ENCODE results near the gene RAB40C. TPM values are rescaled to one million over a fixed set of nuclear protein-coding genes. Genes with fewer than 3 reads are reported as not detected.

RAB40C gene
- total RNA-seq, 6 experiments from 2014 or later: 10.0 to 14.1 (median 12.0) TPM

DNA sequence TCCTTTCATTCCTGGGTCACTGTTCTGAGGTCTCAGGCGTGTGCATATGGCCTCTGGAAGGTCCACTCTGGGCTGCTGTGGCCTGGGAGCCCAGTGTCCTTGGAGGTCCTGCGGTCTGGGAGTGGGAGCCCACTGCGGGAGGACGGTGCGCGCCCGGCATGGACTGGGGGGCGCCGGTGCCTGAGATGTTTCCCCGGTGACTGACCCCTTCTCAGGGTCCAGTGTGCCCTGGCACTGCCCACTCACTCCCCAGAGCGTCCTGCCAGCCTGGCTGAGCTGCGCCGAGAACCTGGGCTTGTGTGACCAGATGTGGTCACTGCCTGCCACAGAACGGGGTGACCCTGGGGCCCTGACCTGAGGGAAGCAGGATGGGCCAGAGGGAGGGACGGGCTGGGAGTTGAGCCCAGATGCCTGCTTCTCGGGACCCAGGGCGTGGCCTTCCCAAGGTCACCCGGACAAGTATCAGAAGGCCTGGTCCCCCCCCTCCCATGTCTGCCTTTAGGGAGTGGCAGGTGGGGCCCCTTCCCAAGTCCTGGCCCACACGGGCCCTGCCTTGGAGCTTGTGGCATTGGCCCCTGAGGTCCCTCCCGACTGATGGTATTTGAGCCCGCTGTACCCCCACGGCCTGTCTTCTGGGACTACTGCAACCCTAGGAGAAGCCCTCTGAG lies 84.5 kb downstream of the RAB40C start:
- Histone ChIP-seq H3K9me3 (no peaks in the 10 kb centered on the region), H3K27ac (no peak overlapping the region), H3K4me3 (no peak overlapping the region), H3K27me3 (no peaks in the 10 kb centered on the region), H3K4me1 (peaks cover 0 to 7% (median 0%) of the 10 kb centered on the region in 4 donors), H3K36me3 (peaks cover 0 to 43% (median 15%) of the 10 kb centered on the region in 4 donors)
- DNase-seq (no peak), ATAC-seq (no peak)
- intact Hi-C loops (cut with DNase I): no loop called here
- WGBS (ENCODE audit: insufficient coverage, low coverage, low lambda C conversion rate, missing lambda C conversion rate): 20% methylated on average over 1 of the region's 22 CpGs
- no peak for TF ChIP-seq POLR2A (IDR thresholded peaks at IDR 0.05)
- TF ChIP-seq, protein P1, sequence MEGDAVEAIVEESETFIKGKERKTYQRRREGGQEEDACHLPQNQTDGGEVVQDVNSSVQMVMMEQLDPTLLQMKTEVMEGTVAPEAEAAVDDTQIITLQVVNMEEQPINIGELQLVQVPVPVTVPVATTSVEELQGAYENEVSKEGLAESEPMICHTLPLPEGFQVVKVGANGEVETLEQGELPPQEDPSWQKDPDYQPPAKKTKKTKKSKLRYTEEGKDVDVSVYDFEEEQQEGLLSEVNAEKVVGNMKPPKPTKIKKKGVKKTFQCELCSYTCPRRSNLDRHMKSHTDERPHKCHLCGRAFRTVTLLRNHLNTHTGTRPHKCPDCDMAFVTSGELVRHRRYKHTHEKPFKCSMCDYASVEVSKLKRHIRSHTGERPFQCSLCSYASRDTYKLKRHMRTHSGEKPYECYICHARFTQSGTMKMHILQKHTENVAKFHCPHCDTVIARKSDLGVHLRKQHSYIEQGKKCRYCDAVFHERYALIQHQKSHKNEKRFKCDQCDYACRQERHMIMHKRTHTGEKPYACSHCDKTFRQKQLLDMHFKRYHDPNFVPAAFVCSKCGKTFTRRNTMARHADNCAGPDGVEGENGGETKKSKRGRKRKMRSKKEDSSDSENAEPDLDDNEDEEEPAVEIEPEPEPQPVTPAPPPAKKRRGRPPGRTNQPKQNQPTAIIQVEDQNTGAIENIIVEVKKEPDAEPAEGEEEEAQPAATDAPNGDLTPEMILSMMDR (IDR thresholded peaks at IDR 0.05): no peak

DNA sequence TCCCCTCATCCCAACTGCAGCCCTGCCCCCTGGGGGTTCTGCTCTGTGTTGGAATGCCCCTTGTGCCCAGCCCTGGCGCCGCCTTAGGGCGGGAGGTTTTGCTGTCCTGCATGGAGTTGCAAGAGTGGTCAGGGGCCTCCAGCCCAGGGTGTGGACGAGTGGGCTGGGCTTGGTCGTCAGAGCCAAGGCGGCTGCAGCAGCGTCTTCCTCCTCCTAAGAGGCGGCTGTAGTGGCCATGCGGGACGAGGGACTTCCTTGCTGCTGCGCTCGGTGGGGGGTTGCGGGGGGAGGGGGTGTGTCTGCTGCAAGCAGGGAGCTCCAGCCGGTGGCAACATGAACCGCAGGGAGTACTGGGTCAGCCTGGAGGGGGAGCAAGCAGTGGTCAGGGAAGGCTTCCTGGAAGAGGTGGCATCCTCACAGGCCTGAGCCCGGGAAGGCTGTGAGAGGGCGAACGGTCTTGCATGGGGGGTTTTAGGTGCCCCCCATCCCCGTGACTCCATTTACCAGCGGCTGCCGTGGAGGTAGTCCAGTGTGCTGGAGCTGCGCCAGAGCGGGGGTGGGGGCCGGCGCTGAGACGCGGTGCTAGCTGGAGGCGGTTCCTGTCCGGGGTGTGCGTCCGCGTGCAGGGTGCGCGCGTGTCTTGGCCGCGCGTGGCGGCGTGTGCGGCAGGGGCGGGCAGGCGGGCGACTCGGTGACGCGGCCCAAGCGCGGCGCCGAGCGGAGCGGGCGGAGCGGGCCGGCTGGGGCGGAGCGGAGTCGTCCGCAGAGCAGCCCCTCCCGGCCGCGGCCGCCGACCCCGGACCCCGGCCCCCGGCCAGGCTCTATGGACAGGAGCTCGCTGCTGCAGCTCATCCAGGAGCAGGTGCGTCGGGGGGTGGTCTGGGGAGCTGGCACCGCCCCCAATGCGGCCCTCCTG lies 85.4 kb downstream of the RAB40C start, which contains the start of gene RHBDL1:
Gene RHBDL1 (plus strand): TSS at position 704 of the 916 bp plus-strand sequence. CDS start 120 bp downstream, at position 824.
- Histone ChIP-seq H3K9me3 (no peaks in the 10 kb centered on the region), H3K4me3 (peak within 1 kb of the TSS in 2 of 3 donors; percentile 18 to 38), H3K4me1 (peaks cover 0 to 5% (median 0%) of the 10 kb centered on the region in 4 donors), H3K27me3 (no peaks in the 10 kb centered on the region), H3K27ac (no peak within 1 kb of the TSS), H3K36me3 (peaks cover 0 to 35% (median 13%) of the 10 kb centered on the region in 4 donors)
- no peak for ATAC-seq
- intact Hi-C loops (cut with DNase I): no loop called here
- WGBS (ENCODE audit: insufficient coverage, low coverage, low lambda C conversion rate, missing lambda C conversion rate): 8% methylated on average over 2 of the region's 73 CpGs
- DNase-seq: no peak
- TF ChIP-seq, protein P1 (IDR thresholded peaks at IDR 0.05): no peak
- TF ChIP-seq POLR2A (IDR thresholded peaks at IDR 0.05): no peak

DNA sequence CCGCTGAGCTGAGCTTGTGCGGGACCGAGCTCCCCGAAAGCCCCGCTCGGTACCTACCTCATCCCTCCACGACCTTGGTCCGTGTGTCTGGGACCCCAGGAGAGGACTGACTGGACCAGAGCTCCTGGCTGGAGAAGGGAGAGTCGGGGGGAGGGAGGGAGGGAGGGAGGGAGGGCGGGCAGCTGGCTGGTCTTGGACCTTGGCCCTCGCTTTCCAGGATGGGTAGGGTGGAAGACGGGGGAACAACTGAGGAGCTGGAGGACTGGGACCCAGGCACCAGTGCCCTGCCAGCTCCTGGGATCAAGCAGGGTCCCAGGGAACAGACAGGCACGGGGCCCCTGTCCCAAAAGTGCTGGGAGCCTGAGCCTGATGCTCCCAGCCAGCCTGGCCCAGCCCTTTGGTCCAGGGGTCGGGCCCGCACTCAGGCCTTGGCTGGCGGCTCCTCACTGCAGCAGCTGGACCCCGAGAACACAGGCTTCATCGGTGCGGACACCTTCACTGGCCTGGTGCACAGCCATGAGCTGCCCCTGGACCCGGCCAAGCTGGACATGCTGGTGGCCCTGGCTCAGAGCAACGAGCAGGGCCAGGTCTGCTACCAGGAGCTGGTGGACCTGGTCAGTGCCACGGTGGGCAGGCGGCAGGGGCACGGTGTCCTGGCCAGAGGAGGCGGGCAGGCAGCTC lies 86.2 kb downstream of the RAB40C start:
- ATAC-seq: no peak
- intact Hi-C loops (cut with DNase I): no loop called here
- H3K27ac ChIP-seq: no peak overlapping the region

DNA sequence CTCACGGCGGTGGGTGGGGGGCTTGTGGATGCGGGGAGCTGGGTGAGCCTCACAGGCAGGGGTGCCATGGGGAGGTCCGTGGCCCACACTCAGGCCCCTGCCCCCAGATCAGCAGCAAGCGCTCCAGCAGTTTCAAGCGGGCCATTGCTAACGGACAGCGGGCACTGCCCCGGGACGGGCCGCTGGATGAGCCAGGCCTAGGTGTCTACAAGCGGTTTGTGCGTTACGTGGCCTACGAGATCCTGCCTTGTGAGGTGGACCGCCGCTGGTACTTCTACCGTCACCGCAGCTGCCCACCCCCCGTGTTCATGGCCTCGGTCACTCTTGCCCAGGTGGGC lies 86.7 kb downstream of the RAB40C start:
- TF ChIP-seq POLR2A (IDR thresholded peaks at IDR 0.05): no peak
- TF ChIP-seq, protein P1 (IDR thresholded peaks at IDR 0.05): no peak
- H3K4me1 ChIP-seq: peaks cover 0 to 13% (median 5%) of the 10 kb centered on the region in 4 donors
- DNase-seq (no peak), ATAC-seq (no peak)
- no peak overlapping the region for H3K4me3 ChIP-seq
- intact Hi-C loops (cut with DNase I): no loop called here
- peaks cover 0 to 22% (median 8%) of the 10 kb centered on the region in 4 donors for H3K36me3 ChIP-seq
- no CpG with 5 or more reads among the region's 21 CpGs for WGBS (ENCODE audit: insufficient coverage, low coverage, low lambda C conversion rate, missing lambda C conversion rate)
- H3K27me3 ChIP-seq: no peaks in the 10 kb centered on the region
- H3K27ac ChIP-seq: no peak overlapping the region
- no peaks in the 10 kb centered on the region for H3K9me3 ChIP-seq

More for the DNA sequence above, 86.2 kb downstream of the RAB40C start:
- Histone ChIP-seq H3K4me1 (peaks cover 0 to 8% (median under 1%) of the 10 kb centered on the region in 4 donors), H3K27me3 (no peaks in the 10 kb centered on the region), H3K4me3 (peak overlapping the region in 2 of 3 donors; percentile 18 to 38), H3K36me3 (peaks cover 0 to 27% (median 10%) of the 10 kb centered on the region in 4 donors), H3K9me3 (no peaks in the 10 kb centered on the region)
- WGBS (ENCODE audit: insufficient coverage, low coverage, low lambda C conversion rate, missing lambda C conversion rate): 10% methylated on average over 2 of the region's 25 CpGs
- no peak for TF ChIP-seq POLR2A (IDR thresholded peaks at IDR 0.05)
- TF ChIP-seq, protein P1 (IDR thresholded peaks at IDR 0.05): no peak
- DNase-seq: no peak
